BLaER1 (cell line): ENCODE data around the gene ATP6V0D1.

ENCODE experiments used
- H3K27ac ChIP-seq: shearing (Covaris generic); formaldehyde crosslinking; 2 replicates; pipeline ENCODE4 v1.8.1; 2022
- H3K27me3 ChIP-seq: shearing (Covaris generic); formaldehyde crosslinking; 2 replicates; pipeline ENCODE4 v1.8.1; 2022
- H3K36me3 ChIP-seq: shearing (Covaris generic); formaldehyde crosslinking; 2 replicates; pipeline ENCODE4 v1.8.1; 2022
- H3K4me1 ChIP-seq: shearing (Covaris generic); formaldehyde crosslinking; 2 replicates; pipeline ENCODE4 v1.8.1; 2022
- H3K4me2 ChIP-seq: shearing (Covaris generic); formaldehyde crosslinking; 2 replicates; pipeline ENCODE4 v1.8.1; 2022
- H3K4me3 ChIP-seq: shearing (Covaris generic); formaldehyde crosslinking; 2 replicates; pipeline ENCODE4 v1.8.1; 2022
- H3K9ac ChIP-seq: shearing (Covaris generic); formaldehyde crosslinking; 2 replicates; pipeline ENCODE4 v1.8.1; 2022
- H3K9me3 ChIP-seq: shearing (Covaris generic); formaldehyde crosslinking; 2 replicates; pipeline ENCODE4 v1.8.1; 2022
- H4K20me1 ChIP-seq: shearing (Covaris generic); formaldehyde crosslinking; 2 replicates; pipeline ENCODE4 v1.8.1; 2022
- Cebpa-rat ChIP-seq: shearing (Covaris generic); IDR thresholded peaks from 2 replicates; pipeline ENCODE4 v1.8.1; 2022

ATP6V0D1 gene

DNA sequence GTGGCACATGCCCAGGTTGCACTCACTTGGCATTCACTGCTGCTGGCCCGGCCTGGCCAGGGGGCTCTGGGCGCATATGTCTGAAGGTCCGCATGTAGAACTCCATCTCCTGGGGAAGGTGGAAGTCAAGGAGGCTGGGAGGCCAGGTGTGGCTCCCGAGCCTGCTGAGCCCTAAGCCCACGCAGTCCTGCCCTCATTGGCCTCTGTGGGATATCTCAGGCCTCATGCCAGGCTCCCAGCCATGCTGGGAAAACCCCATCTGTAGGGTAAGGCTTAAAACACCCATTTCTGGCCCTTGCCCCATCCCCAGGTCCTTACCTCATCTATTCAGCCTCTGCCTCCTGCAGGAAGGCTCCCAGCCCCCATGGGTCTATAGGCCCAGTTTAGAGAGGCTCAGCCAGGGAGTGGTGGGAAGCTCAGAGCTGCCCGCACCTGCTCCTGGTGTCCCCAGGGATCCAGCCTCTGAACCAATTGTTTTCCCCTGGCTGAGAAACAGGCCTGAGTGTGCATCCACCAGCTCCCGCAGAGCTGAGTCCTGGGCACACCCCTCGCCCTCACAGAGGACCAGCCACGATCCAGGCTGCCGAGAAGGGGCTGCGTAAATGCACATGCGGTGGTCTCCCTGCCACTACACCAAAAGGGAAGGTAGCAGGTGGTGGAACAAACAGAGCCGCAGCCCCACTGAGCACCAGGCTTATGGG is 85.3 kb downstream of the ATP6V0D1 start:
- no peak overlapping the region for H3K9ac ChIP-seq
- peaks cover 47% of the 10 kb centered on the region for H3K4me1 ChIP-seq
- peaks cover 64% of the 10 kb centered on the region for H3K27me3 ChIP-seq
- no peaks in the 10 kb centered on the region for H3K9me3 ChIP-seq
- H3K4me2 ChIP-seq = peak overlapping the region; percentile 40
- no peak for TF ChIP-seq Cebpa-rat
- H3K36me3 ChIP-seq = no peaks in the 10 kb centered on the region
- H3K4me3 ChIP-seq = no peak overlapping the region
- H3K27ac ChIP-seq = no peak overlapping the region
- H4K20me1 ChIP-seq = peaks cover 32% of the 10 kb centered on the region

DNA sequence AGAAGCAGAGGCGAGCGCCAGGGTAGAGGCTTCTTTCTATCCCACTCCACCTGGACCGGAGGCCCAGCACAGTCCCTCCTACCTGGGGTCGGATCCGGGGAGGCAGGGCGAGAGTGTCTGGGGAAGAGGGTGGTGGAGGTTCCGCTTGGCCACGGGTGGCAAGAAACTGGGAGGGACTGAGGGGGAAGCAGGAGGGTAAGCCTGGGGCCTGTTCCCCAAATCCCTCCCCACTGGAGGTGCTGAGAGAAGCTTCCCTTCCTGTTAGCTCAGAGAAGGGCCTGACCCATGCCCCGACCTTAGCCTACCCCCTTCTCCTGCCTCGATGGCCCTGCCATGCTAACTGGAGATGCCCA is 85.9 kb downstream of the ATP6V0D1 start:
- no peak overlapping the region for H3K27ac ChIP-seq
- TF ChIP-seq Cebpa-rat = no peak
- H4K20me1 ChIP-seq = peaks cover 32% of the 10 kb centered on the region
- H3K9me3 ChIP-seq = no peaks in the 10 kb centered on the region
- H3K36me3 ChIP-seq = no peaks in the 10 kb centered on the region
- H3K4me2 ChIP-seq = peak overlapping the region; percentile 40
- H3K27me3 ChIP-seq = peaks cover 64% of the 10 kb centered on the region
- H3K4me1 ChIP-seq = peaks cover 51% of the 10 kb centered on the region
- H3K9ac ChIP-seq = no peak overlapping the region
- H3K4me3 ChIP-seq = 0 out of 2 replicates have a peak overlapping the region, but pooled peaks have one; percentile 36

DNA sequence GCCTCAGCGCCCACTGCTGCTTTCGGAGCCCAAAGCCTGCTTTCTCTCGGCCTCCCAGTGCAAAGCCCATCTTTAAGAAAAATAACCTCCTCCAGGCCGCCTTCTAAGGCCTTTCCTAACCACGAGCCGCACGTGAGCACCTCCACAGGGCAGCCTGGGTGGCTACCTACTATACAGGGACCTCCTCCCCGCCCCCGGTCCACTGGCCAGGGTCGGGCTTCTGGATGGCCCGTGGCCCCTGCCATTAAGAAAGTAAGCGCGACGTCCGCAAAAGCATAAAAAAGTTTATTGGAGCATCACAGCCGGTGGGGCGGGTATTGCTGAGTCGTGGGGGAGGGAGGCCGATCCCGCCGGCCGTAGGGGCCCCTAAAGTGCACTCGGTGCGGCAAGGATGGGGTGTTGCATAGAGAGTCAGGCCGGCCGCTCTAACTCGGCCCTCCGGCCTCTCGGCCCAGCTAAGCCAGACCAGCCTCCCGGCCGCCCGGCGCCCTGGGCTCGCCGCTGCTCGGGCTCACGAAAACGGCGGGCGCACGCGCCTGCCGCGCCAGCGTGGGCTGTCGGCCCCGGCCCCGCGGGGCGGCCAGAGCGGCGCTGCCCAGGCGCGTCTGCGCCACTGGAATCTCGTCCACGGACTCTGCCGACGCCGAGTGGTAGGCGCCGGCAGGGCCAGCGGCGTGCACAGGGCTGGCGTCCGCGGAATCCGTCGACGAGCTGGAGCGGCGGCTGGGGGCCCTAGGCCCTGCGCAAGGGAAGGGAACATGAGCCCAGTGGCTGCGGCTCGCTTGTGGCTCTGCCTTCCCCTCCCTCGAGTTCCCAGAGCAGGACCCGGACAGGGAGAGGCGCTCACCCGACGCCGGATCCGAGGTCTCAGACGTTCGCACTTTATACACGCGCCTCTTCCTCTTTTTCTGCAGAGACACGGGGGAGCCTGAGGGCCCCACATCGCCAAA is 86.5 kb downstream of the ATP6V0D1 start:
- Histone ChIP-seq H3K4me2 (peak overlapping the region; percentile 40), H3K27me3 (peaks cover 64% of the 10 kb centered on the region), H3K9ac (no peak overlapping the region)

DNA sequence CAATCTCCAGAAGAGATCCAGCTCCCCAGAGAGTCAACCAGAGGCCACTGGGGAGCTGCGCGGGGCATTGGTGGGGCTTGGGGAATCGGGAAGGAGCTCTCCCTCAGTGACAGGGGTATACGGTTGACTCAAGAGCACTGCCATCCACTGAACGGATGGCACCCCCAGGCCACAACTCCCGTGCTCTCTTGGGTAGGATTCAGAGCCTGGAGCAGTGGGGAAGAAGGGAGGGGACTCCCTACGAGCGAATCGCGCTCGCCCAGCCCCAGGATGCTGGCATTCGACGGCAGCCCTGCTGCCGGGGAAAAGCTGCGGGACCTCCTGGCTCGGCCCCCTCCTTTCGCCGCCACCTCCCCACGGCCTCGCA is 87.2 kb downstream of the ATP6V0D1 start:
- Histone ChIP-seq H3K4me3 (no peak overlapping the region), H3K9me3 (no peaks in the 10 kb centered on the region), H3K4me2 (no peak overlapping the region), H3K27ac (no peak overlapping the region), H3K36me3 (no peaks in the 10 kb centered on the region), H3K4me1 (peaks cover 51% of the 10 kb centered on the region), H4K20me1 (peaks cover 32% of the 10 kb centered on the region), H3K9ac (no peak overlapping the region), H3K27me3 (peaks cover 64% of the 10 kb centered on the region)
- no peak for TF ChIP-seq Cebpa-rat

More for the DNA sequence above, 86.5 kb downstream of the ATP6V0D1 start:
- Histone ChIP-seq H3K36me3 (no peaks in the 10 kb centered on the region), H4K20me1 (peaks cover 32% of the 10 kb centered on the region), H3K4me1 (peaks cover 51% of the 10 kb centered on the region), H3K9me3 (no peaks in the 10 kb centered on the region), H3K4me3 (peak overlapping the region; percentile 36; the same call in 1 of the 2 replicates), H3K27ac (no peak overlapping the region)
- TF ChIP-seq Cebpa-rat = no peak

DNA sequence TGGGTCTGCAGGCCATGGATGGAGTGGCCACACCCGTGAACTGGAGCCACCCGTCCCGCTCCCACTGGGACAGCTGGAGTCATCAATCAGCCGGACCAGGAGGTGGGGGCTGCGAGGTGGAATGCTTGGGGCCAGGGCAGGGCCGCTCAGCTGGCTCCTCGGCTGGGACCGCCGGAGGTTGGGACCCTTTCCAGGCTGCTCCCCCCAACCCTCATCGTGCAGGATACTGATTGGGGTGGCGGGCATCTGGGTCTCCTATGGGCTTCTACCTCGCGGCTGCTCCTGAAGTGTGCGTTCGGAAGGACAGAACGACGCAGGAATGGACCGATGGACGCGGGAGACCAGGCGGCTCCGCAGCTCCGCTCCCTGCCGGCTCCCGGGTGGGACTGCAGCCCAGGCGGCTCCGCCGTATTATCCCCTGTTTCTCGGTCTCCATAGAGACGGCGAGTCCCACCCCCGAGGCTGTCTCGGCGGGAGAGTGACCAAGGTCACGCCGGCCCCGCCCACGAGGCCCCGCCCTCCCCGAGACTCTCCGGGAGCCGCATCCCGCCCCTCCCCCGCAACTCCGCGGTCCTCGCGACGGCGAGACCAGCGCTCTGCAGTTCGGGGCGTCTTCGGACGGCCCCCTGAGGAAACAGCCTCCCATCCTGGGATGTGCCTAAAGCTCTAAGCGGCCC is 87.7 kb downstream of the ATP6V0D1 start, which contains the start of gene TPPP3:
Gene TPPP3, minus strand, starts transcription at position 388 of the 677 bp plus-strand sequence. CDS start 2,387 bp downstream, outside the sequence.
- Histone ChIP-seq H3K36me3 (no peaks in the 10 kb centered on the region), H3K4me2 (peak within 1 kb of the TSS; percentile 40; the same call in 1 of the 2 replicates), H3K4me3 (0 out of 2 replicates have a peak within 1 kb of the TSS, but pooled peaks have one; percentile 36), H3K4me1 (peaks cover 51% of the 10 kb centered on the region), H4K20me1 (peaks cover 32% of the 10 kb centered on the region), H3K27ac (no peak within 1 kb of the TSS), H3K9me3 (no peaks in the 10 kb centered on the region), H3K27me3 (peaks cover 64% of the 10 kb centered on the region), H3K9ac (no peak within 1 kb of the TSS)
- TF ChIP-seq Cebpa-rat = no peak

DNA sequence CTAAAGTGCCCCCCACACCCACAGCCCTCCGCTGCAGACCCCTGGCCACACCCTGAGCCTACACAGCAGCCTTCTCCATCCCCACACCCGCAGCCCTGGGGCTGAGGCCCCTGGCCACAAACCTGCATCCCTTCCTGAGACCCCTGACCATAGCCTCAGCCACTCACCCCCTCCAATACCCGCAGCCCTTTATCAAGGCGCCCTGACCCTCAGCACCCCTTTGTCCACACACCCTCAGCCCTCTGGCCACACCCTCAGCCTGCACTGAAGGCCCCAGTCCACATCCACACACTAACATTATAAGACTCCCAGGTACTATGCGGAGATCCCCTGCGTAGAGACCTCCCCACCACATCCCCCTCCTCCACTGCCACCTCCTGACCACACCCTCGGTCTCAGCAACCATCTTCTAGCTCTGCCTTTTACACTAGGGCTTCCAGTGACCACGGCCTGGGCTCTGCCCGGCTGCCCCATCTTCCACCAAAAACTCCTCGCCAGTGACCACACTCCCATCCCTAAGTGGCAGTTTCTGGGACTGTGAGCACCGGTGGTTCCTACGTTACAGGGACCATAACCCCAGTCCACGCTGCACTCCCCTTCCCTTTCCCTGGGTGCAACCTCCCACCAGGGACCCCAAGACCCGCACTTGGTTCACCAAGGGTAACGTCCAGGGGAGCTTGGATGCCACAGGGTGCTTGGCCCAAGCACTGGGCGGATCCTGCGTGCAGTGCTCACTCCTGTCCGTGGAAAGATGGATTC is 88.5 kb downstream of the ATP6V0D1 start:
- H3K27ac ChIP-seq = no peak overlapping the region
- H3K4me3 ChIP-seq = no peak overlapping the region
- no peaks in the 10 kb centered on the region for H3K36me3 ChIP-seq
- H3K9ac ChIP-seq = no peak overlapping the region
- peaks cover 64% of the 10 kb centered on the region for H3K27me3 ChIP-seq
- TF ChIP-seq Cebpa-rat = no peak
- peaks cover 51% of the 10 kb centered on the region for H3K4me1 ChIP-seq
- H3K9me3 ChIP-seq = no peaks in the 10 kb centered on the region
- H4K20me1 ChIP-seq = peaks cover 32% of the 10 kb centered on the region
- no peak overlapping the region for H3K4me2 ChIP-seq

DNA sequence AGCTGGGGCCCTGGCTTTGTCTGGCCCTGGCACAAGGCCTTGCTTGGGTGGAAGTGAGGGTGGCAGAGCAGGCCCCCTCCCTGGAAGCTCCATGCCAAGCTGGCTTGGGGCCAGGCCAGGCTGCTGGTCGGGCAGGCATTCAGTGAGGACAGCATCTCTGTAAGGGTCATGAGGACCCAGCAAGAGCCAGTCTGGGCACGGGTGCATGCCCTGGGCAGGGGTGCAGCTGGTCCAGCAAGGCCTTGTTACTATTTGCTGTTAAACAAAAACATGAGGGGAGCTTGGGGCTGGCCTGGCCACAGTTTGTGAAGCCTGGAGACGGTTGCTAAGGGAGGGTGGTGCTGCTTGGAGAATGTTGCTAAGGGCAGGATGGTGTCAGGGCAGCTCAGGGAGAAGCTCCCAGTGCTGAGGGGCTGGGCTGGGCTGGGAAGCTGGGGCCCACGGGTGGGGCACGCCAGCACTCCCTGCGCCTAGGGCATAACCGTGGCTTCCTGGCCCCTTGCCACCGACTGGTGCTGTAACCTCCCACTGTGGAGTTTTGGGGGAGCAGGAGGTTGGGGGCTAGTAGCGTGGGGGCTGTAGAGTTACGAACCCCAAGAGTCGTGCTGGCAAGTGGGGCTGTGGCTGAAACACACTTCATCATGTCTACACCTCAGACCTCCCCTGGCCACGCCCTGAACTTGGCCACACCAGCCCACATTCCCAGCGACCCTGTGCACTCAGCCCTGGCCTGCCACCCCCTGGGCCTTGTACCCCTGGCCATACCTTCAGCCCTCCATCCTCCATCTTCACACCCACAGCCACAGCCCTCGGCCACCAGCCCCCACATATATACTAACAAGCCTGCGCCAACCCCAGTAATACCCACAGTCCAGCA is 89.3 kb downstream of the ATP6V0D1 start:
- H4K20me1 ChIP-seq = peaks cover 32% of the 10 kb centered on the region
- no peak overlapping the region for H3K4me2 ChIP-seq
- H3K9me3 ChIP-seq = no peaks in the 10 kb centered on the region
- TF ChIP-seq Cebpa-rat = no peak
- H3K4me3 ChIP-seq = no peak overlapping the region
- H3K36me3 ChIP-seq = no peaks in the 10 kb centered on the region
- H3K4me1 ChIP-seq = peaks cover 46% of the 10 kb centered on the region
- peaks cover 61% of the 10 kb centered on the region for H3K27me3 ChIP-seq
- H3K9ac ChIP-seq = no peak overlapping the region
- H3K27ac ChIP-seq = no peak overlapping the region

DNA sequence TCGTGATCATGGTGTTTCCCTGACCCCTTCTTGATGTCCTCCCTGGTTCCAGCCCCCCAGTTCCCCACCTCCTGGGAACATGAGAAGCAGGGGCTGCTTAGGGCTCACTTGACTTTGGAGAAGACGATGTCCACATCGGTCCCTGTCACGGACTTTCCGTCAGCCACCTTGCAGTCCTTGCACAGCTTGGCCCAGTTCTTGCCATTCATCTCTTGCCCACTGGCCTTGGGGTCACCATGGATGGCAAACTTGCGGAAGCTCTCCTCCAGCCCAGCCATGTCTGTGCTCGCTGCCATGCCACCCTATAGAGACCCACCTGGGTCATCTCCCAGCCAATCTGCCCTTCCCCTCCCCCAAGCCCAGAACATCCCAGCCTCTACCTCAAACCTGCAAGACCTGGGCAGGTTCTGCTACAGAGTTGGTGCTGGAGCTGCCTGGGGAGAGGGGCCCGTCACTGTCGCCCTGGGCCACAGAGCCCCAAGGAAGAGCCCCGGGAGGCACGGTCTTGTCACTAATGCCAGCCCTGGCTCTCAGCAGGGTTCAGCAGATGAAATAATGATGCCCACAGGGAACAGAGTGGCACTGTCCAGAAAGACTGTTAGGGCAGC is 90.0 kb downstream of the ATP6V0D1 start:
- no peak overlapping the region for H3K9ac ChIP-seq
- no peak overlapping the region for H3K27ac ChIP-seq
- H3K27me3 ChIP-seq = peaks cover 53% of the 10 kb centered on the region
- H3K4me1 ChIP-seq = peaks cover 39% of the 10 kb centered on the region
- no peak overlapping the region for H3K4me3 ChIP-seq
- no peaks in the 10 kb centered on the region for H3K9me3 ChIP-seq
- no peak for TF ChIP-seq Cebpa-rat
- no peaks in the 10 kb centered on the region for H3K36me3 ChIP-seq
- peak overlapping the region; percentile 21; the same call in 1 of the 2 replicates for H3K4me2 ChIP-seq
- peaks cover 30% of the 10 kb centered on the region for H4K20me1 ChIP-seq
